ENCODE measurements around the gene MDK.

DNA sequence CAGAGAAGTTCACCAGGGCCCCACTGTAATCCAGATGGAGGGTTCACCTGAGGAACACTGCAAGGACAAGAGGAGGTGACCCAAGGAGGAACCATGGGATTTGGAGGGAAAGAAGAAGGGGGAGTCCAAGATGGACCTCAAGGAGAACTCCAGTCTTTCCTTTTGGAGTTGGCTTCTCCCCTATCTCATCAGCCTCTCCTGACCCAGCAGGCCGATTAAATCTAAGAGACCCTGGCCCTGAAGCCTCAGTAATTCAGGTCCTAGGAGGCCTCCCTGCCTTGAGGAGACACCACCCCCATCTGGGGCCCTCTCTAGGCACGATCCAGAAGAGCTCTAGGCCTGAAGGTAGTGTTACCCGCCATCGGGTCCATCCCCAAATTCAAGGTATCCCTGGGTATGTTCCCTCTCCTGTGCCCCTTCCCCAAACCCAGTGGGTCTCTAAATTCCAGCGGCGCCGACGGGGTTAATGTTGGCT, 49.3 kb upstream of the MDK start:
- TF ChIP-seq, protein P1, sequence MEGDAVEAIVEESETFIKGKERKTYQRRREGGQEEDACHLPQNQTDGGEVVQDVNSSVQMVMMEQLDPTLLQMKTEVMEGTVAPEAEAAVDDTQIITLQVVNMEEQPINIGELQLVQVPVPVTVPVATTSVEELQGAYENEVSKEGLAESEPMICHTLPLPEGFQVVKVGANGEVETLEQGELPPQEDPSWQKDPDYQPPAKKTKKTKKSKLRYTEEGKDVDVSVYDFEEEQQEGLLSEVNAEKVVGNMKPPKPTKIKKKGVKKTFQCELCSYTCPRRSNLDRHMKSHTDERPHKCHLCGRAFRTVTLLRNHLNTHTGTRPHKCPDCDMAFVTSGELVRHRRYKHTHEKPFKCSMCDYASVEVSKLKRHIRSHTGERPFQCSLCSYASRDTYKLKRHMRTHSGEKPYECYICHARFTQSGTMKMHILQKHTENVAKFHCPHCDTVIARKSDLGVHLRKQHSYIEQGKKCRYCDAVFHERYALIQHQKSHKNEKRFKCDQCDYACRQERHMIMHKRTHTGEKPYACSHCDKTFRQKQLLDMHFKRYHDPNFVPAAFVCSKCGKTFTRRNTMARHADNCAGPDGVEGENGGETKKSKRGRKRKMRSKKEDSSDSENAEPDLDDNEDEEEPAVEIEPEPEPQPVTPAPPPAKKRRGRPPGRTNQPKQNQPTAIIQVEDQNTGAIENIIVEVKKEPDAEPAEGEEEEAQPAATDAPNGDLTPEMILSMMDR (IDR thresholded peaks at IDR 0.05), result no peak
- no peak for TF ChIP-seq EZH2 (IDR thresholded peaks at IDR 0.05)
- no peak for TF ChIP-seq EZH2phosphoT487 (IDR thresholded peaks at IDR 0.05)
